Suprapubic skin (tissue), 4 donors: Measurements from ENCODE around the gene SNRPA1.

Experiments
- CTCF ChIP-seq, 2 donors: fragments of 200-600 bp in 1 of 2; fragments of 450-650 bp in 1 of 2; sonication (generic) in 1 of 2; IDR thresholded peaks; one replicate each; pipeline ENCODE4 v1.5.1; 2016 to 2019; ENCODE audit warnings: antibody characterized with exemption in 2 of 2, mild to moderate bottlenecking in 1 of 2, moderate library complexity in 1 of 2
- EP300 ChIP-seq: sonication (generic); formaldehyde crosslinking; IDR thresholded peaks from one replicate; pipeline ENCODE4 v1.6.1; 2017; ENCODE audit warnings: antibody characterized with exemption
- POLR2A ChIP-seq, 2 donors: fragments of 450-650 bp; IDR thresholded peaks; one replicate each; pipeline ENCODE4 v1.6.1; 2017; ENCODE audit warnings: antibody characterized with exemption in 2 of 2, mild to moderate bottlenecking in 2 of 2, moderate library complexity in 2 of 2
- POLR2AphosphoS5 ChIP-seq, 3 donors: sonication (generic); formaldehyde crosslinking; IDR thresholded peaks; one replicate each; pipeline ENCODE4 v1.6.1; 2017; ENCODE audit warnings: antibody characterized with exemption in 3 of 3

- TF ChIP-seq CTCF (IDR thresholded peaks at IDR 0.05): no peak
- no peak for TF ChIP-seq EP300
- no peak for TF ChIP-seq POLR2AphosphoS5 (IDR thresholded peaks at IDR 0.05)
- no peak for TF ChIP-seq POLR2A (IDR thresholded peaks at IDR 0.05)
Observed at GRCh38 chr15:101303408-101303807, 8.4 kb upstream of the SNRPA1 start.
